K562 (cell line): ENCODE data around the gene MCF2. TPM values are rescaled to one million over a fixed set of nuclear protein-coding genes. Genes with fewer than 3 reads are reported as not detected.

Source experiments
- ATAC-seq: fragments of 200-7000 bp; cut with Tn5 transposase; 3 replicates; pipeline ENCODE4 v1.9.1; 2020; ENCODE audit warnings: moderate library complexity
- BruUV-seq: library from RNA; stranded (reverse); fragments of 400-500 nt; replicated peaks from 2 replicates; lab custom pipeline; 2021; lab: Mats Ljungman, UMichigan
- CTCF ChIA-PET: fragments of 300-600 bp; formaldehyde crosslinking; extraction: SDS; loops from one replicate; lab custom pipeline; 2021; ENCODE audit warnings: low intra/inter-chr PET ratio; lab: Yijun Ruan, JAX
- POLR2A ChIA-PET: fragments of 300-600, 350-650 bp; sonication (Branson Sonifier 250); formaldehyde crosslinking; extraction: SDS; loops from one replicate; lab custom pipeline; 2021; ENCODE audit warnings: antibody characterized with exemption, inconsistent platforms; lab: Yijun Ruan, JAX
- DNase-seq, 4 experiments: peaks; one replicate each; pipeline versions ENCODE4 v3.0.0 to v3.0.0-alpha.2; 2011 to 2018; ENCODE audit warnings: low spot score in 3 of 4, mixed read lengths in 3 of 4; ENCODE audit errors: extremely low read depth in 1 of 4
- FAIRE-seq: peaks from 2 replicates; lab custom pipeline; 2011; peaks lifted over from hg19 to GRCh38; lab: Jason Lieb, UNC
- H2AFZ ChIP-seq: 2 replicates; pipeline ENCODE4 v1.6.0; 2011; ENCODE audit warnings: low read depth, low read length, control low read depth, inconsistent platforms
- H3K27ac ChIP-seq: fragments of 200-600 bp; 3 replicates; pipeline ENCODE4 v1.8.0; 2011; ENCODE audit warnings: low read depth, mild to moderate bottlenecking, control low read depth, inconsistent platforms, low read length, moderate library complexity, mixed read lengths; ENCODE audit errors: extremely low read depth
- H3K27me3 ChIP-seq, 2 experiments: fragments of 300-600 bp in 1 of 2; 2 replicates in 1 of 2; 3 replicates in 1 of 2; pipeline versions ENCODE4 v1.6.0 to v1.8.0; 2011; ENCODE audit warnings: inconsistent platforms in 2 of 2, low read length in 2 of 2, mild to moderate bottlenecking in 1 of 2, mixed read lengths in 1 of 2, moderate library complexity in 1 of 2; ENCODE audit not compliant: control insufficient read depth in 2 of 2, insufficient read depth in 2 of 2
- H3K36me3 ChIP-seq: fragments of 300-600 bp; 3 replicates; pipeline ENCODE4 v1.8.0; 2011; ENCODE audit warnings: mild to moderate bottlenecking, low read length, inconsistent platforms; ENCODE audit not compliant: control insufficient read depth, insufficient read depth
- H3K4me1 ChIP-seq, 2 experiments: fragments of 200-600 bp in 1 of 2; replicated peaks in 1 of 2; 2 replicates in 1 of 2; 3 replicates in 1 of 2; pipeline versions ENCODE4 v1.5.1 to v1.8.0; 2011; ENCODE audit warnings: inconsistent platforms in 2 of 2, low read length in 2 of 2, mild to moderate bottlenecking in 1 of 2, mixed read lengths in 1 of 2, moderate library complexity in 1 of 2; ENCODE audit not compliant: control insufficient read depth in 2 of 2, insufficient read depth in 2 of 2
- H3K4me2 ChIP-seq: 2 replicates; pipeline ENCODE4 v1.6.1; 2011; ENCODE audit warnings: low read length, control low read depth, inconsistent platforms, mixed read lengths; ENCODE audit not compliant: insufficient read depth
- H3K4me3 ChIP-seq: fragments of 200-600 bp; sonication (generic), shearing (Covaris generic); 2 replicates; pipeline ENCODE4 v1.5.1; 2016; ENCODE audit warnings: control low read depth, inconsistent platforms
- H3K79me2 ChIP-seq: fragments of 200-600 bp; 3 replicates; pipeline ENCODE4 v1.8.0; 2011; ENCODE audit warnings: low read length, inconsistent platforms; ENCODE audit not compliant: control insufficient read depth, insufficient read depth
- H3K9ac ChIP-seq, 2 experiments: 2 replicates each; pipeline versions ENCODE4 v1.6.0 to v1.6.1; 2011; ENCODE audit warnings: low read depth in 2 of 2, low read length in 2 of 2, control low read depth in 1 of 2, inconsistent platforms in 1 of 2, mild to moderate bottlenecking in 1 of 2, mixed read lengths in 1 of 2; ENCODE audit not compliant: insufficient read depth in 1 of 2
- H3K9me1 ChIP-seq: one replicate; pipeline ENCODE4 v1.6.0; 2011; ENCODE audit warnings: inconsistent platforms, mild to moderate bottlenecking, low read length, moderate library complexity; ENCODE audit not compliant: control insufficient read depth, insufficient read depth
- H3K9me3 ChIP-seq: replicated peaks from 2 replicates; pipeline ENCODE4 v1.5.1; 2011; ENCODE audit warnings: low read depth, low read length, inconsistent platforms; ENCODE audit not compliant: control insufficient read depth, insufficient read depth
- H4K20me1 ChIP-seq: replicated peaks from 2 replicates; pipeline ENCODE4 v1.6.1; 2011; ENCODE audit warnings: low read length, inconsistent platforms, mixed read lengths; ENCODE audit not compliant: control insufficient read depth, insufficient read depth
- ETV5 ChIP-seq: sonication (generic); formaldehyde crosslinking; IDR thresholded peaks from 2 replicates; pipeline ENCODE4 v1.4.0; 2020; ENCODE audit warnings: low read depth, mild to moderate bottlenecking, missing genetic modification reagents
- EWSR1 ChIP-seq: fragments of 450-650 bp; IDR thresholded peaks from 2 replicates; pipeline ENCODE4 v1.6.1; 2018; ENCODE audit warnings: borderline replicate concordance, mild to moderate bottlenecking, low read depth, moderate library complexity; ENCODE audit not compliant: partially characterized antibody
- FIP1L1 ChIP-seq: fragments of 200-400 bp; formaldehyde crosslinking; IDR thresholded peaks from 2 replicates; pipeline ENCODE4 v1.6.1; 2018; ENCODE audit warnings: mild to moderate bottlenecking, low read depth, low read length; ENCODE audit not compliant: poor library complexity, severe bottlenecking
- HMBOX1 ChIP-seq: sonication (generic); IDR thresholded peaks from 2 replicates; pipeline ENCODE4 v1.6.1; 2016
- SAFB ChIP-seq: fragments of 200-400 bp; formaldehyde crosslinking; IDR thresholded peaks from 2 replicates; pipeline ENCODE4 v1.6.1; 2017; ENCODE audit warnings: low read depth, low read length, borderline replicate concordance
- STAG1 ChIP-seq: sonication (generic); formaldehyde crosslinking; IDR thresholded peaks from 2 replicates; pipeline ENCODE4 v1.5.0; 2020; ENCODE audit warnings: missing genetic modification reagents, borderline replicate concordance
- ZBTB34 ChIP-seq: fragments of 250-450 bp; sonication (Bioruptor Pico); IDR thresholded peaks from 2 replicates; pipeline ENCODE4 v1.8.0; 2021; ENCODE audit warnings: mild to moderate bottlenecking, moderate library complexity
- ZKSCAN8 ChIP-seq: fragments of 200-800 bp; sonication (Bioruptor generic); IDR thresholded peaks from 2 replicates; pipeline ENCODE4 v1.6.1; 2016; ENCODE audit warnings: missing genetic modification characterization, missing compliant biosample characterization
- ZNF146 ChIP-seq: IDR thresholded peaks from one replicate; pipeline ENCODE4 v1.6.1; 2018; ENCODE audit warnings: missing compliant biosample characterization; ENCODE audit not compliant: unreplicated experiment
- ZNF311 ChIP-seq: fragments of 250-450 bp; sonication (Bioruptor Pico); IDR thresholded peaks from 2 replicates; pipeline ENCODE4 v1.4.0; 2020; ENCODE audit warnings: mild to moderate bottlenecking, moderate library complexity
- WGBS: fragments of 100-300 bp; shearing (Covaris generic); methylation state at CpG from one replicate; pipeline ENCODE4 v1.1.6; 2016; ENCODE audit warnings: low coverage, mixed read lengths; ENCODE audit not compliant: insufficient coverage; ENCODE audit errors: missing lambda C conversion rate; 5-methylcytosine and 5-hydroxymethylcytosine counted together
- in situ Hi-C: fragments of 300-500 bp; cut with MboI; formaldehyde crosslinking; loops from 4 replicates; pipeline ENCODE4 v1.15.0; 2018; ENCODE audit warnings: inconsistent platforms, mixed read lengths
- intact Hi-C: fragments of 100-400 bp; cut with micrococcal nuclease; formaldehyde crosslinking; loops from 2 replicates; pipeline ENCODE4 v1.14.2; 2022
- polyA plus RNA-seq, 8 experiments: library from polyadenylated mRNA; depleted of rRNA in 4 of 8; stranded (reverse) in 5 of 8; unstranded in 3 of 8; fragments of >200 nt; fragmentation: Nextera tagmentation in 2 of 8; fragmentation: Illumina TruSeq in 1 of 8; extraction: Ambion mirVana in 2 of 8; extraction: Trizol in 1 of 8; gene quantifications; 2 replicates each; pipeline versions ENCODE4 v1.2.1 to v1.2.3, GENCODE V29; 2011 to 2014; ENCODE audit warnings: inconsistent platforms in 1 of 8, missing spikeins in 1 of 8
- total RNA-seq, 7 experiments: library from RNA; depleted of rRNA in 6 of 7; stranded (reverse); fragments of >200 nt in 6 of 7; fragmentation: Illumina TruSeq in 2 of 7; extraction: Trizol in 2 of 7; gene quantifications; 2 replicates each; pipeline versions ENCODE4 v1.2.1 to v1.2.3, GENCODE V29; 2011 to 2021; ENCODE audit warnings: low replicate concordance in 1 of 7

The MCF2 gene
- total and polyA plus RNA-seq, 9 of the 15 experiments (the other 6 are each of a cell fraction or from before 2014, with no cell fraction given), result 0.03 to 0.78 (median 0.08) TPM; not detected in 3

GRCh38 chrX:139543920-139544319, 164.0 kb downstream of the MCF2 start:
- H3K27ac ChIP-seq, result no peak overlapping the region
- H3K9ac ChIP-seq, result no peak overlapping the region
- no peak overlapping the region for H3K4me3 ChIP-seq
- no peak overlapping the region for H2AFZ ChIP-seq
- no peaks in the 10 kb centered on the region for H3K9me3 ChIP-seq
- no TSS peak for BruUV-seq
- no peaks in the 10 kb centered on the region for H4K20me1 ChIP-seq
- TF ChIP-seq HMBOX1 (no peak), ZNF146 (CRISPR knock-in tag) (no peak), EWSR1 (no peak), SAFB (no peak), ZKSCAN8 (CRISPR knock-in tag) (no peak)
- ChIA-PET POLR2A (no interaction called here), CTCF (no interaction called here)
- H3K36me3 ChIP-seq, result no peaks in the 10 kb centered on the region
- H3K4me2 ChIP-seq, result no peak overlapping the region
- H3K4me1 ChIP-seq, result no peaks in the 10 kb centered on the region
- no peaks in the 10 kb centered on the region for H3K27me3 ChIP-seq
- DNase-seq (no peak), FAIRE-seq (no peak), ATAC-seq (no peak)
- no peaks in the 10 kb centered on the region for H3K9me1 ChIP-seq
- WGBS, result 5% methylated on average over 4 of the region's 4 CpGs
- intact Hi-C loops (no loop called here), in situ Hi-C loops (no loop called here)
- no peaks in the 10 kb centered on the region for H3K79me2 ChIP-seq

GRCh38 chrX:139542652-139543051, 165.3 kb downstream of the MCF2 start:
- H3K27me3 ChIP-seq, result no peaks in the 10 kb centered on the region
- H4K20me1 ChIP-seq, result no peaks in the 10 kb centered on the region
- H3K79me2 ChIP-seq, result no peaks in the 10 kb centered on the region
- no peak overlapping the region for H3K27ac ChIP-seq
- DNase-seq, result no peak
- no peak overlapping the region for H3K4me2 ChIP-seq
- CTCF ChIA-PET, result no interaction called here
- in situ Hi-C loops (no loop called here), intact Hi-C loops (no loop called here)
- H3K36me3 ChIP-seq, result no peaks in the 10 kb centered on the region
- no peak for TF ChIP-seq FIP1L1
- TF ChIP-seq STAG1 (CRISPR knock-in tag), result no peak
- no peak for TF ChIP-seq ETV5 (CRISPR knock-in tag)
- TF ChIP-seq ZNF311 (CRISPR knock-in tag), result no peak
- TF ChIP-seq ZBTB34 (CRISPR knock-in tag), result no peak
- H3K9me3 ChIP-seq, result no peaks in the 10 kb centered on the region
- no peaks in the 10 kb centered on the region for H3K9me1 ChIP-seq
- H2AFZ ChIP-seq, result no peak overlapping the region
- 0% methylated on average over 1 of the region's 1 CpG for WGBS
- POLR2A ChIA-PET, result no interaction called here
- H3K4me3 ChIP-seq, result no peak overlapping the region
- no peak for ATAC-seq
- no peak overlapping the region for H3K9ac ChIP-seq
- BruUV-seq, result no TSS peak
- FAIRE-seq, result no peak
- H3K4me1 ChIP-seq, result no peaks in the 10 kb centered on the region
